ENCODE results near the gene HEXD.

DNA sequence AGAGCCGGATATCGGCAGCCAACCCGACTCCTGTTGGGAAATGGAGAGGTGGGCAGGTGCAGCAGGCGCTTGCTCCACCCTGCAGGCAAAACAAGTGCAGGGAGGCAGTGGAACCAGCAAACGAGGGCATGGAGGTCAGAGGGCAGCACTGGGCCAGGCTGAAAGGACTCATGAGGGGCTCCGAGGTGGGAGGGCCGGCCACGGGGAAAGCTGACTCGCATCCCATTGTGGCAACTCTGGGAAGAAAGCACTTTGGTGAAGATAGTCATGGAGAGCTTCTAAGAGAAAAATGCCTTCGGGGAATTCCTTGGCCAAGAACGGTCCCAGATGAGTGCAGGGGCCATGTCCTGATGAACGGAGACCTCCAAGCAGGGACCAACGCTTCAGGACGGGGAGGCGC lies 28.0 kb downstream of the HEXD start:
- TF ChIP-seq, protein P1, sequence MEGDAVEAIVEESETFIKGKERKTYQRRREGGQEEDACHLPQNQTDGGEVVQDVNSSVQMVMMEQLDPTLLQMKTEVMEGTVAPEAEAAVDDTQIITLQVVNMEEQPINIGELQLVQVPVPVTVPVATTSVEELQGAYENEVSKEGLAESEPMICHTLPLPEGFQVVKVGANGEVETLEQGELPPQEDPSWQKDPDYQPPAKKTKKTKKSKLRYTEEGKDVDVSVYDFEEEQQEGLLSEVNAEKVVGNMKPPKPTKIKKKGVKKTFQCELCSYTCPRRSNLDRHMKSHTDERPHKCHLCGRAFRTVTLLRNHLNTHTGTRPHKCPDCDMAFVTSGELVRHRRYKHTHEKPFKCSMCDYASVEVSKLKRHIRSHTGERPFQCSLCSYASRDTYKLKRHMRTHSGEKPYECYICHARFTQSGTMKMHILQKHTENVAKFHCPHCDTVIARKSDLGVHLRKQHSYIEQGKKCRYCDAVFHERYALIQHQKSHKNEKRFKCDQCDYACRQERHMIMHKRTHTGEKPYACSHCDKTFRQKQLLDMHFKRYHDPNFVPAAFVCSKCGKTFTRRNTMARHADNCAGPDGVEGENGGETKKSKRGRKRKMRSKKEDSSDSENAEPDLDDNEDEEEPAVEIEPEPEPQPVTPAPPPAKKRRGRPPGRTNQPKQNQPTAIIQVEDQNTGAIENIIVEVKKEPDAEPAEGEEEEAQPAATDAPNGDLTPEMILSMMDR (IDR thresholded peaks at IDR 0.05), result no peak
- TF ChIP-seq POLR2A (IDR thresholded peaks at IDR 0.05), result no peak
